ENCODE measurements around the gene TRNT1. TPM values are rescaled to one million over a fixed set of nuclear protein-coding genes. Genes with fewer than 3 reads are reported as not detected.

The TRNT1 gene
- polyA plus RNA-seq, 1 donor from 2014 or later: 28.5 TPM

GRCh38 chr3:3165241-3165640 lies 38.5 kb downstream of the TRNT1 start:
- Histone ChIP-seq H3K9me3 (ENCODE audit: low read length) (no peaks in the 10 kb centered on the region), H3K79me2 (replicated peaks; ENCODE audit: insufficient read depth, low read length) (no peaks in the 10 kb centered on the region), H4K20me1 (ENCODE audit: insufficient read depth) (no peaks in the 10 kb centered on the region), H3K36me3 (ENCODE audit: insufficient read depth, low read length) (peaks cover 7% of the 10 kb centered on the region), H3K27ac (ENCODE audit: low read length) (no peak overlapping the region), H3F3A (ENCODE audit: insufficient read depth, low read length, poor library complexity, severe bottlenecking) (no peaks in the 10 kb centered on the region), H3K9me2 (ENCODE audit: insufficient read depth, low read length) (no peaks in the 10 kb centered on the region), H3K4me2 (ENCODE audit: low read length) (no peak overlapping the region), H3K9ac (ENCODE audit: low read length) (no peak overlapping the region), H2AFZ (ENCODE audit: low read depth, low read length) (no peak overlapping the region), H3K4me3 (ENCODE audit: low read length) (no peak overlapping the region), H3K27me3 (ENCODE audit: insufficient read depth, low read depth, low read length) (no peaks in the 10 kb centered on the region)
- TF ChIP-seq SMC3 (conservative IDR thresholded peaks at IDR 0.05; ENCODE audit: poor library complexity) (no peak), EP300 (conservative IDR thresholded peaks at IDR 0.05; ENCODE audit: poor library complexity, severe bottlenecking) (no peak), RAD21 (conservative IDR thresholded peaks at IDR 0.05) (no peak), EZH2 (IDR thresholded peaks at IDR 0.05; ENCODE audit: borderline replicate concordance, insufficient read depth, low read length, poor library complexity, severe bottlenecking) (no peak), TAF1 (IDR thresholded peaks at IDR 0.05; ENCODE audit: low read depth) (no peak), MXI1 (conservative IDR thresholded peaks at IDR 0.05; ENCODE audit: poor library complexity, severe bottlenecking) (no peak), POLR2AphosphoS5 (IDR thresholded peaks at IDR 0.05) (no peak)
- TF ChIP-seq, protein P1, sequence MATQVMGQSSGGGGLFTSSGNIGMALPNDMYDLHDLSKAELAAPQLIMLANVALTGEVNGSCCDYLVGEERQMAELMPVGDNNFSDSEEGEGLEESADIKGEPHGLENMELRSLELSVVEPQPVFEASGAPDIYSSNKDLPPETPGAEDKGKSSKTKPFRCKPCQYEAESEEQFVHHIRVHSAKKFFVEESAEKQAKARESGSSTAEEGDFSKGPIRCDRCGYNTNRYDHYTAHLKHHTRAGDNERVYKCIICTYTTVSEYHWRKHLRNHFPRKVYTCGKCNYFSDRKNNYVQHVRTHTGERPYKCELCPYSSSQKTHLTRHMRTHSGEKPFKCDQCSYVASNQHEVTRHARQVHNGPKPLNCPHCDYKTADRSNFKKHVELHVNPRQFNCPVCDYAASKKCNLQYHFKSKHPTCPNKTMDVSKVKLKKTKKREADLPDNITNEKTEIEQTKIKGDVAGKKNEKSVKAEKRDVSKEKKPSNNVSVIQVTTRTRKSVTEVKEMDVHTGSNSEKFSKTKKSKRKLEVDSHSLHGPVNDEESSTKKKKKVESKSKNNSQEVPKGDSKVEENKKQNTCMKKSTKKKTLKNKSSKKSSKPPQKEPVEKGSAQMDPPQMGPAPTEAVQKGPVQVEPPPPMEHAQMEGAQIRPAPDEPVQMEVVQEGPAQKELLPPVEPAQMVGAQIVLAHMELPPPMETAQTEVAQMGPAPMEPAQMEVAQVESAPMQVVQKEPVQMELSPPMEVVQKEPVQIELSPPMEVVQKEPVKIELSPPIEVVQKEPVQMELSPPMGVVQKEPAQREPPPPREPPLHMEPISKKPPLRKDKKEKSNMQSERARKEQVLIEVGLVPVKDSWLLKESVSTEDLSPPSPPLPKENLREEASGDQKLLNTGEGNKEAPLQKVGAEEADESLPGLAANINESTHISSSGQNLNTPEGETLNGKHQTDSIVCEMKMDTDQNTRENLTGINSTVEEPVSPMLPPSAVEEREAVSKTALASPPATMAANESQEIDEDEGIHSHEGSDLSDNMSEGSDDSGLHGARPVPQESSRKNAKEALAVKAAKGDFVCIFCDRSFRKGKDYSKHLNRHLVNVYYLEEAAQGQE (IDR thresholded peaks at IDR 0.05; ENCODE audit: borderline replicate concordance): no peak

DNA sequence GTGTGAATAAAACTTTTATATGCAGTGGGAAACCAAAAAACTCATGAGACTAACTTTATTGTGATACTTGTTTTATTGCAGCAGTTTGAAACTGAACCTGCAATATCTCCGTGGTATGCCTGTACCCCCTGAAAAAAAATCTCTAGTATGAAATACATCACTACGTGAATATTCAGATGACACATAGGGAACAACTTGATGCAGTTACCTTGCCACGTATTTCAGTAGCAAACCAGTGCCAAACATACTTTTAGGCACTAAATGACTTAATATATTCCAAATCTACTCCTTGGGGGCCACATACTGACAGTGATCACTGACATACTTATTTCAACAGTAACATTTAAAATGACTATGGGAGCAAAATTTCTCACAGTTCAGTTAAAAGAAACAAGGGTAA lies 38.9 kb downstream of the TRNT1 start:
- TF ChIP-seq EZH2 (IDR thresholded peaks at IDR 0.05; ENCODE audit: borderline replicate concordance, insufficient read depth, low read length, poor library complexity, severe bottlenecking): no peak
- TF ChIP-seq SMC3 (conservative IDR thresholded peaks at IDR 0.05; ENCODE audit: poor library complexity): no peak
- TF ChIP-seq POLR2AphosphoS5 (IDR thresholded peaks at IDR 0.05): no peak
- TF ChIP-seq MXI1 (conservative IDR thresholded peaks at IDR 0.05; ENCODE audit: poor library complexity, severe bottlenecking): no peak
- no peak for TF ChIP-seq TAF1 (IDR thresholded peaks at IDR 0.05; ENCODE audit: low read depth)
- TF ChIP-seq EP300 (conservative IDR thresholded peaks at IDR 0.05; ENCODE audit: poor library complexity, severe bottlenecking): no peak
- TF ChIP-seq, protein P1 (IDR thresholded peaks at IDR 0.05; ENCODE audit: borderline replicate concordance): no peak
- TF ChIP-seq RAD21 (conservative IDR thresholded peaks at IDR 0.05): no peak
- TF ChIP-seq, protein P2, sequence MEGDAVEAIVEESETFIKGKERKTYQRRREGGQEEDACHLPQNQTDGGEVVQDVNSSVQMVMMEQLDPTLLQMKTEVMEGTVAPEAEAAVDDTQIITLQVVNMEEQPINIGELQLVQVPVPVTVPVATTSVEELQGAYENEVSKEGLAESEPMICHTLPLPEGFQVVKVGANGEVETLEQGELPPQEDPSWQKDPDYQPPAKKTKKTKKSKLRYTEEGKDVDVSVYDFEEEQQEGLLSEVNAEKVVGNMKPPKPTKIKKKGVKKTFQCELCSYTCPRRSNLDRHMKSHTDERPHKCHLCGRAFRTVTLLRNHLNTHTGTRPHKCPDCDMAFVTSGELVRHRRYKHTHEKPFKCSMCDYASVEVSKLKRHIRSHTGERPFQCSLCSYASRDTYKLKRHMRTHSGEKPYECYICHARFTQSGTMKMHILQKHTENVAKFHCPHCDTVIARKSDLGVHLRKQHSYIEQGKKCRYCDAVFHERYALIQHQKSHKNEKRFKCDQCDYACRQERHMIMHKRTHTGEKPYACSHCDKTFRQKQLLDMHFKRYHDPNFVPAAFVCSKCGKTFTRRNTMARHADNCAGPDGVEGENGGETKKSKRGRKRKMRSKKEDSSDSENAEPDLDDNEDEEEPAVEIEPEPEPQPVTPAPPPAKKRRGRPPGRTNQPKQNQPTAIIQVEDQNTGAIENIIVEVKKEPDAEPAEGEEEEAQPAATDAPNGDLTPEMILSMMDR (IDR thresholded peaks at IDR 0.05; ENCODE audit: poor library complexity, severe bottlenecking): no peak
- peaks cover 7% of the 10 kb centered on the region for H3K36me3 ChIP-seq (ENCODE audit: insufficient read depth, low read length)
- no peak overlapping the region for H3K4me3 ChIP-seq (ENCODE audit: low read length)
- no peaks in the 10 kb centered on the region for H3K9me3 ChIP-seq (ENCODE audit: low read length)
- no peaks in the 10 kb centered on the region for H3K27me3 ChIP-seq (ENCODE audit: insufficient read depth, low read depth, low read length)
- H3F3A ChIP-seq (ENCODE audit: insufficient read depth, low read length, poor library complexity, severe bottlenecking): no peaks in the 10 kb centered on the region
- H3K79me2 ChIP-seq (replicated peaks; ENCODE audit: insufficient read depth, low read length): no peaks in the 10 kb centered on the region
- H3K27ac ChIP-seq (ENCODE audit: low read length): no peak overlapping the region
- no peak overlapping the region for H3K9ac ChIP-seq (ENCODE audit: low read length)
- H3K9me2 ChIP-seq (ENCODE audit: insufficient read depth, low read length): no peaks in the 10 kb centered on the region
- no peaks in the 10 kb centered on the region for H4K20me1 ChIP-seq (ENCODE audit: insufficient read depth)
- no peak overlapping the region for H2AFZ ChIP-seq (ENCODE audit: low read depth, low read length)
- no peak overlapping the region for H3K4me2 ChIP-seq (ENCODE audit: low read length)

Measured in neural cell (in vitro differentiated cells).